HG03039 (cell line): Measurements from ENCODE around the gene DARS1.
A peak's percentile ranks its signal among the peaks of the same experiment; 100 is the strongest.

Experiments
- ATAC-seq: cut with Tn5 transposase; IDR thresholded peaks from one replicate; pipeline ENCODE4 v1.9.1; 2021; ENCODE audit warnings: mild to moderate bottlenecking, moderate library complexity; ENCODE audit not compliant: unreplicated experiment

The DARS1 gene

GRCh38 chr2:136016836-136017235 is 31.4 kb upstream of the DARS1 start:
- no peak for ATAC-seq

GRCh38 chr2:136016427-136016826 is 31.0 kb upstream of the DARS1 start:
- no peak for ATAC-seq

GRCh38 chr2:136015699-136016098 is 30.3 kb upstream of the DARS1 start:
- no peak for ATAC-seq

DNA sequence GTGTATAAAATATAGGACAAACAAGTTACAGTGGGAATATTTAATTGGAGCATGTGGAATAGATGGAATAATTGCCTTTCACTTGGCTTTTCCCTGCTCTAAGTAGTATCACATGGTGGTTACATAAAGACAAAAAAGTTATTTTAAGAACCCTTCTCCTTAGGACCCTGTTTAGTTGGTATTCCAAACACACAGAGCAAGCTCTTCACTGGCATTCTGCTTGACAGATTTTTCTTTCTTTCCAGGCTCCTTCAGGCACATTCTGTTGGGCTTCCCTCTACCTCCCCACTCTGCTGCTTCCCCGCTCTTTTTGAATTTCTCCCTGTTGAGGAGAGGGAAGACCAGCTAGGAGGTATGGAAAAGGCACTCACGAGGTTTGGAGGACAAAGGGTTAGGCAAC is 29.0 kb upstream of the DARS1 start:
- ATAC-seq: no peak

DNA sequence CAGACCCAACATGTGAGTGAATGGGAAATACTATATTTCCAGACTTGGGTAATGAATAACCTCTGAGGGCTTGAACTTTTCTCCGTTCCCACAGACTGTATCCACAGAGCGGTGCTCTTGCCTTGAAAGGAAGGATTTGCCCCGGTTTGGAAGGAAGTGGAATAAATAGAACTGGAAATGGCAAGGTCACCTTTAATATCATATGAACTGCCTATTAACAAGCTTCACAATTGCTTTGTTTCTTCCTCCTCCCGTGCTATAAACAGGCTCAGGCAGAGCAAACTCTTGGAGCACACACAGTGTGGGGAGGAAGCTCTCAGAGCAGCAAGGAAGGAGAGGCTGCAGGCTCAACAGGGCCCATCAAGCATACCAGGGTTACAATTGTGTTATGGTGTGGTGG is 28.5 kb upstream of the DARS1 start:
- no peak for ATAC-seq

- no peak for ATAC-seq
Measured at GRCh38 chr2:136013136-136013685, 27.8 kb upstream of the DARS1 start.

GRCh38 chr2:136012315-136012714 is 26.9 kb upstream of the DARS1 start:
- ATAC-seq: no peak

- no peak for ATAC-seq
Measured at GRCh38 chr2:136010126-136010525, 24.7 kb upstream of the DARS1 start.

DNA sequence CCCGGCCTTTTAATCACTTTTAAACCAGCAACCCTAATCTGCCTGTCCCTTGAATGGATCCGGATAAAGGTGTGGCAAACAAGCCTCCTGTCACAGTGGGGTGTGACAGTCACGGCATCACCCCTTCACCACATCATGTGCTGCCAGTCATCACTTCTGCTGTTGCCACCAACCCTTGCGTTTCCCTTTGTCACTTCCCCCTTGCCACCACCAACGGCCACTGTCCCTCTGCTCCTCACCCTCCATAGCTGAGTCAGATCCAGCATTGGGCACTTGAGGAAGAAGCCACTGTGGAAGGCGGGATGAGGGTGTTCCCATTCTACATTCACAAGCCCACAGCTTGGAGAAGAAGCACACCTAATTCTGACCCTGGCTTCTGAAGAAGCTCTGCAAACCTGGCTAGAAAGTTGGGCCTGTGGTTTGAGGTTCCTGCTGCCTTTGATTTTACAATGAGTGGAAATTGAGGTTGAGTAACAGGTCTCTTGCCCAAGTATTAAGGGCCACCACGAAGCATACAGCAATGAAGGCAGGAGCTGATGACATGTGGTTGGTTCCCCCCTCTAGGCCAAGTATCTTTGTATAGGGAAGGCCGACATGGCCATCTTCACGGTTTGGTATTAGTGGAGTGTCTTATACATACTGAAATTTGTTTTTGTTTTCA is 22.9 kb upstream of the DARS1 start:
- ATAC-seq: no peak

DNA sequence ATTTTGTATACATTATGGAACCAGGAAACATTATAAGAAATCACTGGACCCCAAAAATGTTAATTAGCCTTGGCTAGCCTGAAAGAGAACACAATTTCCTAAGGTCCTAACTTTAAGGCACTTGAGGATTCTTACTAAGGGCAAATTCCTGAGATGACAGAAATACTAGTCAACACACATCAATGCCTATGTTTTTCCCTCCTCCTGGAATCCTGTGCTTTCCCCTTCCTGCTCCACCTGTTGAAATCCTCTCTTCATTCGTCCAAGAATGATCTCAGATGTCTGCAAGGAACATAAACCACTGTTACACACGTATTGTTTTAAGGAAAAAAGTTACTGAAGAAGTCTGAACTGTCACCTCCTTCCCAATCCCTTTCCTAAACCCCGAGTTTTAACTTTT is 21.2 kb upstream of the DARS1 start:
- ATAC-seq: no peak

DNA sequence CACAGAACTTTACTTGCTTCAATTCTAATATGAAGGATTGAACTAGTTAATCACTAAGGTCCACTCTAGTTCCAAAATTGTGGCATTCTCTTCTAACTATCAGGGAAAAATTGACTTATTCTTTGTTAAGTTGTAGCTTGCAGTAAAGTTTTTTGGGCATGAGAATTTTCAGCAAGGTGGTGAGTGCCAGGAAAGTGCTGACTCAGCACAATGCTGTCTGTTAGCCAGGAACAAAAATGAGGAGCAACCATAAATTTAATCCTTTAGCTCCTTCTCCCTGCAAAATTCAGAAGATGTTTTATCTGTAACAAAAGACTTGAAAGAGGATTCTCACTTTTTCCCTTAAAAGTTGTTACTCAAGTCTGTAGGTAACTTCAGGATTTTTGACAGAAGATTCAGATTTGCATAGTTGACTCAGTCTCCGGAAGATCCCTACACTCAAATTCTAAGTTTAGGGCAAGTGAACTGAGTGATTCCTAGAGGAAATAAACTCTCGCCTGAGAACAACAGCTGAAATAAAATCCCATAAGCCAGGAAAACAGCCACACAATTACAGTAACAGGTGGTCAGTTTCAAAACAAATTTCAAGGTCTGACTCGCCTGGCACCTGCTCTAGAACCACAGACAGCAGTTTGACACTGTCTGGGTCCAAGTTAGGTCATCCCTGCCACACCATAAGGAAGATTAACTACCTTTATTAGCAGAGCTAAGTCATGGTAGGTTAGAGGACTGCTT is 20.2 kb upstream of the DARS1 start:
- ATAC-seq: peak; percentile 64

DNA sequence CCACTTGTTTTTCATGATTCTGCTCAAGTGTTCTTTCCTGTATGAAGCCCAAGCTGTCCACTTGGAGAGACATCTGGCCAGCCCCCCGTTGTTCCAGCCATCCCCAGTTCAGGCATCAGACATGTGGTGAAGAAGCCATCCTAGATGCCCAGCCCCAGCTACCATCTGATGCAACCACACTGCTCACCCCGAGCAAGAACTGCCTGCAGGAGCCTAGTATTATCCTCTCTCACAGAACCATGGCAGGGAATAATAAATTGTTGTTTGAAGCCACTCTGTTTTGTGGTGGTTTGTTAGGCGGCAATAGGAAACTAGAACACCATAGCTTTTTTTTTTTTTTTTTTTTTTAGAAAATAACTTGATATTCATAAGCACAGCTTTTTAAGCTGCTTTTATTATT is 19.5 kb upstream of the DARS1 start:
- no peak for ATAC-seq

DNA sequence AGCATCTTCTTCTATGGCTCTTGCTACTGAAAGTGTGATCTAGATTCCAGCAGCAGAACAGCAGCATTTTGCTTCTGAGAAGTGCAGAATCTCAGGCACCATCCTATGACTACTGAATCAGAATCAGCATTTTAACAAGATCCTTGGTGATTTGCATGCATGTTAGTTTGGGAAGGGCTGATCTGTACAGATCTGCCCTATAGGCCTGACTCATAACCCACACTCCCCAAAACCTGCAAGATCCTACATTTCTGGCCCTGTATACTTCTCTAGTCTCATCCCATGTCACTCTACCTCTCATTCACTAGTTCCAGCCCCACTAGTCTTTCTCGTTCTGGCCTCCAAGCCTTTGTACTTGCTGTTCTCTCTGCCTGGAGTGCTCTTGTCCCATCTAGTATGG is 15.7 kb upstream of the DARS1 start:
- ATAC-seq: no peak

- peak; percentile 42 for ATAC-seq
Measured at GRCh38 chr2:136000502-136000901, 15.1 kb upstream of the DARS1 start.

DNA sequence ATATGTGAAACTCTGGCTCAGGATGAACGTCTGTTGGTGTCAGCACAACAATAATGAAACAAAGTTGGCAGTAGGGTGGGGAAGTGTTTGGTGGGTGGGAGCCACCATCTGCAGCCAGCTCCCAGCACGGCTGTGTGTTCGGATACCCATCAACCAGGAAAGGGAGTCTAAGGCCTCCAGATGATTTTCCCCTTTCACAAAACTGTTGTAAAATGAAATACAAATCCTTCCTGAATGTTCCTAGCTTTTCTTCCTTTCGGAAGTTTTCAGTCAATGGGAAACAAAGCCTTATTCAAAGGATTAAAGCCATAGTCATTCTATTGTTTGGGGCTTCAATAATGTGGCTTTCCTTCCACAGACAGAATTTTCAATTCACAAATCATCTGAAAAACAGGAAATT is 14.5 kb upstream of the DARS1 start:
- ATAC-seq: no peak

- no peak for ATAC-seq
Measured at GRCh38 chr2:135998879-135999278, 13.5 kb upstream of the DARS1 start.

- no peak for ATAC-seq
Measured at GRCh38 chr2:135997380-135997779, 12.0 kb upstream of the DARS1 start.

GRCh38 chr2:135996304-135996703 is 10.9 kb upstream of the DARS1 start:
- no peak for ATAC-seq

GRCh38 chr2:135994281-135994680 is 8.9 kb upstream of the DARS1 start:
- no peak for ATAC-seq

- no peak for ATAC-seq
Measured at GRCh38 chr2:135993421-135993820, 8.0 kb upstream of the DARS1 start.

- no peak for ATAC-seq
Measured at GRCh38 chr2:135991861-135992260, 6.4 kb upstream of the DARS1 start.

- ATAC-seq: no peak
Measured at GRCh38 chr2:135987441-135987840, 2.0 kb upstream of the DARS1 start.
